ENCODE data around the gene DAZAP1.
A peak's percentile ranks its signal among the peaks of the same experiment; 100 is the strongest.
"Not testable (repeated sequence)": the region's sequence is repeated elsewhere in the genome, so short reads cannot be mapped to it uniquely, and the experiment has no call there.

DAZAP1 gene

DNA sequence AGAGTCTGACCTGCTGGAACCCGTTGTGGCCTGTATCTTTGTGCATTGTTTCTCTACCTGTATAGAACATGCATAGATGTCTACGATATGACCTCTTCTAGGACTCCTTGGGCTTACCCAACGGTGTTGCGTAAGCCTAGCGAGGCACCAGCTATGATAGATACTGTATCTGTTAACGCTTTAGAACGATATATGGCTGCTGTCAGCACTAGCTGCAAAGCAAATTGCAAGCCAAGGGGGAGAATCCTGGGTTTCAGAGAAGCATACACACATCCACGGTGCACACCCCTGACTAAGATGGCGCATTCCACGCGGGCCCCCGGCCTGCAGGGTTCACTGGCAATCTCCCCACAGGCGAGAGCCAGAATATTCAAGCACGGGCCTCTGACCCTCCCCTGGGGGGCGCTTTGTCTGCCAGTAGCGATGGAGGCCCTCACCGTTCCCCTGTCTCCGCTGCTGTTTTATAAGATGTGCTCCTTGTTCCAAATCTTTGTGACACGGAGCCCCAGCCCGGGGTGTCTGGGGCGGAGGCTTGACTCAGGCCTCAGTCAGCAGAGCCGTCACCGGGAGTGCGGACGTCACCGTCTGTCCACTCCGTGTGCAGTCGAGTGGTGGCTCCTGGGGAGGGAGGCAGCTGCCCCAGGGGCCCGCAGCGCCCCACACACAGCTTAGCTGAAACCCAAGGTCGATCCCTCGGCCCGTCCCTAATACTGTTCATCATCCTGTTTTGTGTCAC lies 17.9 kb downstream of the DAZAP1 start:
- no peak for DNase-seq (ENCODE audit: low read depth)

DNA sequence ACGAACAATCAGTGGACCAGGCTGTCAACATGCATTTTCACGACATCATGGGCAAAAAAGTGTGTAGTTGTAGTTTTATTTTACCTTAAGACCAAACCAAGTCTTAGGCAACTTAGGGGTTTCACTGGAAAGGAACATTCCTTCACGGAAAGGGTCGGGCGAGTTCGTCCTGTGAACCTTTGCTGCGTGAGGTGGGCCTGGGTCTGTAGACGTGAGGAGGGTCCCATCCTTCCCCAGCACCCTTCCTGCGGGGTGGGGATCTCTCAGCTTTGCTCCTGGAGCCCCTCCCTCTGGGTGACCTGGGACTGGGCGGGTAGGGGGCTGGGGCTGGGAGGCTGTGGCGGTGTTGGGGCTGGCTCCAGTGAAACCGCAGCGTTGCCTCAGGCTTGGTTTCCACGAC lies 18.5 kb downstream of the DAZAP1 start:
- no peak for DNase-seq (ENCODE audit: low read depth)

DNA sequence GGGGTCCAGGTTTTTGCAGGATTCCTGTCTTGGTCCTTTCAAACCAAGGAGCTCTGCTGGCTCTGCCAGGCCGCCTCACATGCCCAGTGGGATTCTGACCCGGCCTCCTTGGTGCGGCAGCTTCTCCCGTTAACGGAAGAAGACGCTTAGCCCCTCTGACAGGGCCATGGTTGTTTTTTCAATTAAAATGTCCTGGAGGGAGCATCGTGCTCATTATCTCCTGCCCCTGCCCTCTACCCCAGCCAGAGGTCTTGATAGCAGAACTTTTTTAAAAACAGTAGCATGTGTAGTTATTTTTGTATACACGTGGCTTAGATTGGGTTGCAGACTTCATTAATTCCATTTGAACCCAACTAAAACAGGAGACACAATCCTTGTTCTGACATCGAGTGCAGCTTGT lies 19.4 kb downstream of the DAZAP1 start:
- no peak for DNase-seq (ENCODE audit: low read depth)

DNA sequence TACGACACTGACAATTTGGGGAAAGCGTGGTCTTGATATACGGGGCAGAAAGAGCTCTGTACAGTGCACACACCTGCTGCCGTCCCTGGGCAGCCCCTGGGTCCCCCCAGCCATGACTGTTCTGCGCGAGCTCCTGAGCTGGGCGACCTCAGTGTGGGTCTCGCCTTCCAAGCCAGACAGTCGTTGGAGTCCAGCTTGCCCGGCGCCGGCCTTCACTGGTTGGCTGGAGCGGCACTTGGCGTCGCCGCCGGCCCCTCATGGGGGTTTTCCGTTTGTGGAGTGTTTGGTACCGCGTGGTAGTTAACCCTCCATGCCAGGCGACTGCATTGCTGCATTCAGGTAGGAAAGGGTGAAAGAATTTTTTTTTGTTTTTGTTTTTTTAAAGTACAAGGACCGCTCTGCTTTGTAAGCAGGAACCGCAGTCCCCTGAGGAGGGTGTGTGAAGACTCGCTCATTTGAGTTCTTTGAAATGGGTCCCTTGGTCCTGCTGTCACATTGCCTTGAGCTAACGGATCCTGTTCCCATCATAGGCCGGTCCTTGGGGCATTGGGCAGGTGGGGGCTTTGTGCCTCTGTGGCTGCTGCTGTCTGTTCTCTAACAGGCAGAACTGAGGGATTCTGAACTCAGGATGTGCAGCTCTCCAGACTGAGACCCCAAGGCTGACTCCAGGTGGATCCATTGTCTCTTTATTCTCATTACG lies 20.0 kb downstream of the DAZAP1 start:
- DNase-seq (ENCODE audit: low read depth), result no peak

DNA sequence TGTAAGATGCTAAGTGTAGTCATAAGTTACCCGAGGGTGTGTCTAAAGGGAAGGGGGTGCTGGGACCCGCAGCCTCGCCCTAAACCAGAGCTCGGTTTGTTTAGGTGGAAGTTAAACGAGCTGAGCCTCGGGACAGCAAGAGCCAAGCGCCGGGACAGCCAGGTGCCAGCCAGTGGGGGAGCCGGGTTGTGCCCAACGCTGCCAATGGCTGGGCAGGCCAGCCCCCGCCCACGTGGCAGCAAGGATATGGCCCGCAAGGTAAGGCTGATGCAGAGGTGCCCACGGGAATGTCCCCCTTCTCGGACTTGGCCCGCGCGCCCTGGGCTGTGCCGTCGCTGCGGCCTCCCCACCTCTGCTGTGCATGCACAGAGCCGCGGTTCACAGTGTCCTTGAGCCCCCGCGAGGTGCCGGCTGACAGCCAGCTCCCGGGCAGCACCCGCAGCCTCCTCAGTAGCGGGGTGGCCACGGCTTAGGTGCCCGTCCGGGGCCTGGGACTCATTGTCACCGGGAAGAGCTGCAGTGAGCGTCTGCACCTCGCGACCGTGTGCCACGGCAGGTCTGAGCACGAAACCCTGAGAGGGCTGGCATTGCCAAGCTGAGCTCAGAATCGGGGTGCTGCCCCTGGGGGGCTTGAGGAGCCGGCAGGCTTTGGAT lies 21.5 kb downstream of the DAZAP1 start:
- no peak for DNase-seq (ENCODE audit: low read depth)

DNA sequence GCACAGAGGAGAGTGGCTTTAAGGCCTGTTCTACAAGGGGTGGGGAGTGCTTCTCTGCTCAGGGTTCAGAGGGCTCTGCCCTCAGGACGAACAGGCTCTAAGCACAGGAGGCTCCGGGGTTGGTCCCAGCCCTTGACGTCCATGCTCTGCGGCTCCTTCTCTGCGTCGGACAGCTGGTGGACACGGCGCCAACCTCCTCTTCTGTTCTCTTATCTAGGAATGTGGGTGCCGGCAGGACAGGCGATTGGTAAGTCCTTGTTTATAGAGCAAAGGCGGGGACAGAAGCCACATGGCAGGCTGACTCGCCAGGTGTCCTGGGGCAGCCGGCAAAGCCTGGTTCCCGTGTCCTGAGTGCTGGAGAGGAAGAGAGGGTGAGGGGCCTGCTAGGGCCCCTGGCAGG lies 22.4 kb downstream of the DAZAP1 start:
- no peak for DNase-seq (ENCODE audit: low read depth)

DNA sequence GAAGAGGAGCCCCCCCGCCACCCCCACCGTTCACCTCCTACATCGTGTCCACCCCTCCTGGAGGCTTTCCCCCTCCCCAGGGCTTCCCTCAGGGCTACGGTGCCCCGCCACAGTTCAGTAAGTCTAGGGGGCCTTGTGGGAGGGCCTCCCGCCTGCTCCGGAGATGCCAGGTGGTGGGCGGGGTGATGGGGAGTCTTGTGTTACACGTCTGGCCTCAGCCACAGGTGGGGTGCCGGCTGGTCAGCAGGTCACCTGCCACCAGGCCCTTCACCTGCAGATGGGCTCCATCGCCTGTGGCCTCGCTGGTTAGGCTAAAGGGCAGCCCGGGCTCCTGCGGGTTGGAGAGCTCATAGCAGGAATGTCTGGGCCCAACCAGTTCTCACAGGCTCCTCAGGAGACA lies 22.9 kb downstream of the DAZAP1 start:
- no peak for DNase-seq (ENCODE audit: low read depth)

DNA sequence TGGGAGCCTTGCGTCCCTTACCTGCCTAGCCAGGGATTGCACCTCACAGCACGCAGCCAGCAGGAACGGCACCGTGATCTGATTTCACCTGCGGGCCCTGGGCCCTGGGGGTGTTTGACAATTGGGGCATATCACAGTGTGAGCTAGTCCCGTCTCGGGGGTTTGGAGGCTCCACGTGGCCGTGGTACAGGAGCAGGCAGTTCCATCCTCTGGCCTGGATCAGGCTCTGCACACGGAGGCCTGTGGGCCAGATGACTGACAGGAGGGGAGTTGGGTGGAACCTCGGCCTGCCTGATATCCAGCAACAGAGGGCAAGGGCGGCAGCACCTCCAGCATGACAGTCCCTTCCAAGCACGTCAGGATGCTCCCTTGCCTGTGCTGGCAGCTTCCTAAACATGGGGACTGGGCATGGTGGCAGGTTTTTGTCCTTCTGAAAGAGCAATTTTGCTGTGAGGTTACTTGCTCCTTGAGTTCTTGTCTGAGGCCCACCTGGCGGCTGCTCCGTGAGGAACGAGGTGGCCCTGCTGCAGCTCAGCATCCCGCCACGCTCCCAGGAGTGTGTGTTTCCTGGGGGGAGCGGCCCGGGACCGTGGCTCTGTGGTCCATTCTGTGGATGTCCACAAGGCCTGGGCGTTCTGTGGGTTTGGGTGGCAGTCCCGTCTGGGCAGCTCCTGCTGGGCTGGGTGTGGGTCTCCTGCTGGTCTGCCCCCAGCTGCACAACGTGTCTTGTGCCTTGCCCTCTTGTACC lies 24.5 kb downstream of the DAZAP1 start:
- DNase-seq (ENCODE audit: low read depth), result no peak

DNA sequence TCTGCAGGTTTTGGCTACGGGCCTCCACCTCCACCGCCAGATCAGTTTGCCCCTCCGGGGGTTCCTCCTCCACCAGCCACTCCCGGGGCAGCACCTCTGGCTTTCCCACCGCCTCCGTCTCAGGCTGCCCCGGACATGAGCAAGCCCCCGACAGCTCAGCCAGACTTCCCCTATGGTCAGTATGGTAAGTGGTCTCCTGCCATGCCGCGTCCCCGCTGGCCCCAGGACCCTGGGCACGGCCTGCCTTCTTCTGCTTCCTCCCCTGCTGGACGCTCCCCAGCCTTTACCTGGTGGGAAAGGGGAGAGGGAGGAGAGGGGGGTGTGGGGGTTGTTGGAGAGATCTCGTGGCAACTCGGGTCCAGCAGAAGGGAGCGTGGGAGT lies 25.1 kb downstream of the DAZAP1 start:
- DNase-seq (ENCODE audit: low read depth), result no peak

DNA sequence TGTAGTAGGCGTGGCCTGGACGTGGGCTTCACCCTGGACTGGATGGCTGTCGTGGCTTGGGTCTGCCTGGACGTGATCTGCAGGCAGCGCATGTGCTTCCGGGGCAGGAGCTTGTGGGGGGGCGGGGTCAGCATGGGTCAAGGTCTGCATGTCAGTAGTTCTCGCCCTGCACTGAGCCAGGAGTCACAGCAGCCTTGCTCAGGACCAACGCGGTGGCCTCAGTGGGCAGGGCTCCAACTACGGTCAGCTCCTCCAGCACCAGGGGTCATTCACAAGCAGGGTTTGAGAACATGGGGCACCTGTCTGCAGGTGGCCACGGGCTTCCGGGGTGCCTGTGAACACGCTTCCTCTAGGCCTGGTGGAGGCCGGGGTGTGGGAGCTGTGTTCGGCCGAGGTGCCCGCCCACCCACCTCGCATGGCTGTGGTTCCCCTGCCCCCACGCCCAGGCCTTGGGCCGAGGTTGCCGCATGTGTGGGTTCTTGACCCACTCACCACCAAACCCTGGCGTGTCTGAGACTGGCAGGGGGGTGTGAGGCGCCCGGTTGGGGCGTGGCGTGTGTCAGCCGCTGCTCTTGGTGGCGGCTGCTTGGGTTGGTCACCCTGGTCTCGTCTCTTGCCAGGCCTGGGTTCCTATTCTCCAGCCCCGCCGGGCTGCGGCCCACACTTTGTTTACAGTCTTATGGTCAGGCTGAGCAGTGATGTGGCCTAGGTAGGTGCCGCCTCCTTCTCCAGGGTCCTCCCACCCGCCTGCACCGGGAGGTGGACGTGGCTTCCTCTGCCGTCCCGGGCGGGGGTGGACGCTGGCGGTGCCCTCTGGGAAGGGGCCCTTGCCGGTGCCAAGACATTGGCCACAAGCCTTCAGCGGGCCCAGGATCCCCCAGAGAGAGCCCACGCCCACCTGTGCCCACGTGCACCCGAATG lies 26.0 kb downstream of the DAZAP1 start:
- no peak for DNase-seq (ENCODE audit: low read depth)

DNA sequence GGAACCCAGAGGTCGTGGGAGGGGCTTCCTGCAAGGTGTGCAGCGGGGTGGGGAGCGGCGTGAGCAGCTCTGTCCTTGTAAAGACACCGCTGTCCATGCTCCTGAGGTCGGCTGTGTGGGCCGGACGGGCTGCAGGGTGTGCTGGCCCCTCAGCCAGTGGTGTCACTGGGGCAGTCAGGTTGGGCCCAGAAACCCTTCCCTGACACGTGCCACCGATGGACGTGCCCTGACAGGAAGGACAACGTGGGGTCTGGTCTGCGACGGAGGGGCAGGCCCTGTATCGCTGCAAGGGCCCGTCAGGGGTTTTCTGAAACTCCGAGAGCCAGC lies 26.6 kb downstream of the DAZAP1 start:
- no peak for DNase-seq (ENCODE audit: low read depth)

DNA sequence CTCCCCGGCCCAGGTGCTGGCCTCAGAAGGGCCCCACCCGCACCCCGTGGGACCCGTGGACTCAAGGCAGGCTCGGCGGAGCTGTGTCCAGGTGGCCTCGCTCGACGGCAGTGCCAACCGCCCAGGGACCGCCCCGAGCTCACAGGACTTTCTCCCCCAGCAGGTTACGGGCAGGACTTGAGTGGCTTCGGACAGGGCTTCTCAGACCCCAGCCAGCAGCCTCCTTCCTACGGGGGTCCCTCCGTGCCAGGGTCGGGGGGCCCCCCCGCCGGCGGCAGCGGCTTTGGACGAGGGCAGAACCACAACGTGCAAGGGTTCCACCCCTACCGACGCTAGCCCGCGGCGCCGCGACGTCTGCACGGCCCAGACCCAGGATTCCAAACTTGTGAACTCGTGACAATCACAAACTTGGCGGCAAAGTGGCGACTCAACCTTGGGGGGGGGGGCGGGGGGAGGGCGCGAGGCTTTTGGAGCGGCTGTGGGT lies 27.2 kb downstream of the DAZAP1 start:
- DNase-seq (ENCODE audit: low read depth), result no peak

DNA sequence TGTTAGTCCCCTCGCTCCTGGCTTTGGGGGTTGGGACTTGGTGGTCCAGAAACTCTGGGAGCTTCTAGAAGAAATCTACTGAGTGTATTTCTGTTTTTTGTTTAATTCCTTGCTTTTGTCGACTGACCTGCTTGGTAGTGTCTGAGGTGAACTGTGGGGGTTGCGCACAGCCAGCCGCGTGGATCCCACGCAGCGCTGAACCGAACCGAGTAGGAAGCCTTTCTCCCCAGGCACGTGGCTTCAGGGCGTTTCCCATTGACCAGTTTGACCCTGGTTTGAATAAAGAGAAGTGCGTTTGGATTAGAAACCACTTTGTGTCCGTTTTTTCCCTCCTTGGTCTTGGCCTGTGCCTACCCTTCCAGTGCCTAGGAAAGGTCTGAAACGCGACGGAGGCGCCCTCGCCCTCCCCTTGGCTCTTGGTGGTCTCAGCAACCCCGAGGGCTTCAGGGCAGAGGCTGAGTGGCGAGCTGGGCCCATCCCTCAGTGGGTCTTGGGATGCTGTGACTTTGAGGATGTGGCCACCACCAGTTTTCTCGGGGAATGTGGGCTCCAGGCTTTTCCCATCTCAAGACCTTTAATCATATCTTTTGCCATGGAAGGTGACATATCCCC lies 28.1 kb downstream of the DAZAP1 start:
- no peak for DNase-seq (ENCODE audit: low read depth)

DNA sequence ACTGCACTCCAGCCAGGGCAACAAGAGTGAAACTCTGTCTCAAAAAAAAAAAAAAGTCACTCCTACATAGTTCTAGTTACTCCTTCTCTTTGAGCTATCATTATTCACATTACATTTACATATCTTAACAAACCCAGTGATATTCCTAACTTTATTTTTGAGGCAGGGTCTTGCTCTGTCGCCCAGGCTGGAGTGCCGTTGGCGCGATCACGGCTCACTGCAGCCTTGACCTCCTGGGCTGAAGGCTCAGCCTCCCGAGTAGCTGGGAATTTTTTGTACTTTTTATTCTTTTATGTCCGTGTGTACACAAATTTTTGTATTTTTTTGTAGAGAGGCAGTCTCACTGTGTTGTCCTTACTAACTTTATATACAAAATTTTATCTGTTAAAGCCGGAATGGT lies 30.2 kb downstream of the DAZAP1 start:
- DNase-seq (ENCODE audit: low read depth), result no peak

DNA sequence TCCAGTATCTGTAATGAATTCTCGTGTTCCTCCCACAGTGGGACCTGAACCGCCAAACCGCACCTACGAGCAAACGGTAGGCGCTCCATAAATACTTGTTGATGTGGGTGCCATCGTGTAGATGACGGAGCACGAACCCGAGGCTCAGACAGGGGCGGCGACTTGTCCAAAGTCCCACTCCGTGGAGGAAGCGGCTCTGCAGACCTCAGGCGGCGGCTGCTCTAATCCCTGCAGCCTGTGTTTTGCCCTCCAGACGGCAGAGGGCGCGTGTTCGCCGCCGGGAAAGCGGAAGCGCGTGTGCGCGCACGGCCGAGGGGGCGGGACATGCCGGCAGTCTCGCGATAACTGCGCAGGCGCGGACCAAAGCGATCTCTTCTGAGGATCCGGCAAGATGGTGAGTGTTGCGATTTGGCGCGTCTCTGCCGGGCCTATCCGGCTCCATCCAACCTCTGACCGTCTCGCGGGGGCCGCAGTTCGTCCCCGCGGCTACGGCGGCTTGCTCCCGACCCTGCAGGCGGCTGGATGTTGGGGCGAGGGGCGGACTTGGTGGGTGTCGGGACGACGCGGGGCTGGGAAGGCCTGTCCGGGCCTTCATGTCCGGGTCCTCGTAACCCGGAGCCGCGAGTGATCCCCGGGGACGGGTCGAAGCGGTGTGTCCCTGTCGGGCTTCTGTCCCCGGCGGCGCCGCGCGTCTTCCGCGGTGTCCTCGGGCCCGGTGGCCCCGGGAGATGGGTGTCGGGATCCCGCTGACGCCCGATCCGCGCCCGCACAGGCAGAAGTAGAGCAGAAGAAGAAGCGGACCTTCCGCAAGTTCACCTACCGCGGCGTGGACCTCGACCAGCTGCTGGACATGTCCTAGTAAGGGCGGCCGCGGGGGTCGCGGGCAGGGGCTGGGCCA lies 30.9 kb downstream of the DAZAP1 start, which contains the start of gene RPS15:
RPS15 (plus strand) TSS at position 362 of the 898 bp plus-strand sequence; CDS start at position 392, 30 bp downstream.
- DNase-seq (ENCODE audit: low read depth), result peak; percentile 96

DNA sequence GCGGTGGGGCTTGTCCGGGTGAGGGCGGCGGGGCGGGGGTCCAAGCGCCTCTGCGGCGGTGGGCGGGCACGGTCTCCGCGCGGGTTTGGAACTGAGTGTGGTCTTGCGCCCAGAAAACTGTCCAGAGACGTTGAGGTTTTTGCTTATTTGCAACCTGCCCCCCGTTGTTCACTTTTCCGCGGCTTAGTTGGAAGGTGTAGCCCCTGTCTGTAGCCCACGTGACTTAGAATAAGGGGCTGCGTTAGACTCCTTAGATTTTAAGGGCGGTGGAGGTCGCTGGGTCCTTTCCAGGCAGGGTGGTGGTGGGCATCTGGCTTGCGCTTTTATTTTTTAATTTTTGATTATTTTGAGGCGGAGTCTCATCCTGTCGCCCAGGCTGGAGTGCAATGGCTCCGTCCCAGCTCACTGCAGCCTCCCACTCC lies 31.6 kb downstream of the DAZAP1 start:
- DNase-seq (ENCODE audit: low read depth), result no peak

DNA sequence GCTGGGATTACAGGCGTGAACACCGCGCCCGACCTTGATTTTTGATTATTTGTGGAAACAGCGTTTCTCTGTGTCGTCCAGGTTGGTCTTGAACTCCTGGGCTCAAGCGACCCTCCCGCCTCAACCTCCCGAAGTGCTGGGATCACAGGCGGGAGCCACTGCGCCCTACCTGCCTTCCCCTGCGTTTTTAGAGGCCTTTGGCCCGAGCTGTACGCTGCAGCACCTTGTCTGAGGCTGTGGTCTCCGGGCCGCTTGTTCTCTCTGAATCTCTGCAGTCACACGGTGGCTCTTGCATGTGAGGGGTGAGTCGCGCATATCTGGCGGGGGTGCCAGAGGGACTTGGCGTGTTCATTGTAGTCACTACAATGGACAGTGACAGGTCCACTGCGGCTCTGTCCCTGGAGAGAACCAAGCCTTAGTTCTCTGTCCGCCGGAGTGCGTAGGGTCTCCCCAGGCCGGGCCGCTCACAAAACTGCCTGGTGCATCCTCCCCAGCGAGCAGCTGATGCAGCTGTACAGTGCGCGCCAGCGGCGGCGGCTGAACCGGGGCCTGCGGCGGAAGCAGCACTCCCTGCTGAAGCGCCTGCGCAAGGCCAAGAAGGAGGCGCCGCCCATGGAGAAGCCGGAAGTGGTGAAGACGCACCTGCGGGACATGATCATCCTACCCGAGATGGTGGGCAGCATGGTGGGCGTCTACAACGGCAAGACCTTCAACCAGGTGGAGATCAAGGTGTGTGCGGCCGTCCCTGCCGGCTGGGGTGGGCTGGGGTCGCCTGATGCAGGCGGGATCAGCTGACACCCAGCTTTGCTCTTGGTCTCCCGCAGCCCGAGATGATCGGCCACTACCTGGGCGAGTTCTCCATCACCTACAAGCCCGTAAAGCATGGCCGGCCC lies 32.4 kb downstream of the DAZAP1 start:
- DNase-seq (ENCODE audit: low read depth), result not testable (repeated sequence)

DNA sequence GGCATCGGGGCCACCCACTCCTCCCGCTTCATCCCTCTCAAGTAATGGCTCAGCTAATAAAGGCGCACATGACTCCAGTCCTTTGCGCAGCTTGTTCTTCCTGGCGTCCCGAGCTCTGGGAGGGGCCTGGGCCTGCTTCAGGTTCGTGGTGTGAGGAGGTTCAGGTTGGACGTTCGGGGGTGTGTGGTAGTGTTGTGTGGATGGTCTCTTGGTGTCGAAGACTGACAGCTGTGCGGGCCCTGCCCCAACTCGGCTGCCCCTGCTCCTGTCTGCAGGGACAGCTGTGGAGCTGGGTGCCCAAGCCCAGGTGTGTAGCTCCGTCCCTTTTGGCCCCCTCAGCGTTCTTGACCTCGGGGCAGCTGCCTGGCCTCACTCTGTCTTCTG lies 33.0 kb downstream of the DAZAP1 start:
- no peak for DNase-seq (ENCODE audit: low read depth)

DNA sequence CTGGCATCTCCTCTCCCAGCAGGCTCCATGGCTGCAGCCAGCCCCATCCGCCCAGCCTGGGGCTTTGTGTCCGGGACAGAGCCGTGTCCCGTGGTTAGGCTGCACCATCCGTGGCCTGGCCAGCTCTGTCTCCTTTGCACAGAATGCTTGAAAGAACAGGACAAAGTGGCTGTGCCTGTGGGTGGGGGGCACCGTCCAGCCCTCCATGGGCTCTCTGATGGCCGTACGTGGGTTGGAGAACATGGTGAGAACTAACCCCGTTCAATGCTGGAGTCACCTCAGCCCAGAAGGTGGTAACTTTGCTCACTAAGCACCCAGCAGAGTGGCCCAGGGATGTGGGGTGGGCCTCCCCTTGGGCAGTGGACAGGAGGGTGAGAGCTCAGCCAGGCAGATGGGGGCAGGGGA lies 33.6 kb downstream of the DAZAP1 start:
- no peak for DNase-seq (ENCODE audit: low read depth)

Measured in activated T-cell treated with anti-CD3 and anti-CD28 coated beads for 48 hours (primary cell).